CD8-positive, alpha-beta memory T cell (primary cell): ENCODE results near the gene TMEM88. TPM values are rescaled to one million over a fixed set of nuclear protein-coding genes. Genes with fewer than 3 reads are reported as not detected.

ENCODE experiments used
- CTCF ChIA-PET: fragments of 350-600 bp; sonication (Branson Sonifier 250); formaldehyde crosslinking; loops from one replicate; lab custom pipeline; 2021; ENCODE audit warnings: antibody characterized with exemption; lab: Charles Lee
- POLR2A ChIA-PET: fragments of 350-600 bp; sonication (Branson Sonifier 250); formaldehyde crosslinking; loops from one replicate; lab custom pipeline; 2021; ENCODE audit warnings: antibody characterized with exemption; lab: Charles Lee
- DNase-seq, 5 donors: peaks; one replicate each; pipeline versions ENCODE4 v3.0.0 to v3.0.0-alpha.2; 2020 to 2022; ENCODE audit warnings: mixed read lengths in 1 of 5
- H3K27ac ChIP-seq: one replicate; pipeline ENCODE4 v1.7.0; 2013; ENCODE audit warnings: low read depth, mild to moderate bottlenecking, low read length, moderate library complexity
- H3K27me3 ChIP-seq: 2 replicates; pipeline ENCODE4 v1.7.0; 2013; ENCODE audit warnings: low read length, mild to moderate bottlenecking; ENCODE audit not compliant: insufficient read depth, poor library complexity, severe bottlenecking
- H3K36me3 ChIP-seq: 2 replicates; pipeline ENCODE4 v1.7.0; 2013; ENCODE audit warnings: mild to moderate bottlenecking, low read length, moderate library complexity; ENCODE audit not compliant: insufficient read depth
- H3K4me1 ChIP-seq: 2 replicates; pipeline ENCODE4 v1.7.0; 2013; ENCODE audit warnings: mild to moderate bottlenecking, low read length, moderate library complexity; ENCODE audit not compliant: insufficient read depth
- H3K4me3 ChIP-seq: 2 replicates; pipeline ENCODE4 v1.7.0; 2013; ENCODE audit warnings: mild to moderate bottlenecking, low read length
- H3K9me3 ChIP-seq: 2 replicates; pipeline ENCODE4 v1.7.0; 2013; ENCODE audit warnings: mild to moderate bottlenecking, low read length
- H3K27ac Mint-ChIP-seq, 8 donors: one replicate each; pipeline ENCODE4 v1.8.0; 2020 to 2021; ENCODE audit warnings: mixed read lengths in 8 of 8, mild to moderate bottlenecking in 6 of 8, inconsistent platforms in 3 of 8, moderate library complexity in 3 of 8
- H3K27me3 Mint-ChIP-seq, 2 donors: one replicate each; pipeline ENCODE4 v1.8.0; 2020 to 2021; ENCODE audit warnings: mixed read lengths in 2 of 2, mild to moderate bottlenecking in 1 of 2, moderate library complexity in 1 of 2
- H3K36me3 Mint-ChIP-seq, 3 donors: one replicate each; pipeline ENCODE4 v1.8.0; 2020 to 2021; ENCODE audit warnings: mixed read lengths in 3 of 3, inconsistent platforms in 1 of 3, mild to moderate bottlenecking in 1 of 3
- H3K4me1 Mint-ChIP-seq, 3 donors: one replicate each; pipeline ENCODE4 v1.8.0; 2020 to 2021; ENCODE audit warnings: mixed read lengths in 3 of 3, inconsistent platforms in 1 of 3, mild to moderate bottlenecking in 1 of 3
- H3K4me3 Mint-ChIP-seq, 7 donors: one replicate each; pipeline ENCODE4 v1.8.0; 2020 to 2021; ENCODE audit warnings: mixed read lengths in 7 of 7, mild to moderate bottlenecking in 6 of 7, moderate library complexity in 4 of 7, inconsistent platforms in 2 of 7
- H3K9me3 Mint-ChIP-seq, 5 donors: one replicate each; pipeline ENCODE4 v1.8.0; 2020 to 2022; ENCODE audit warnings: mixed read lengths in 5 of 5, mild to moderate bottlenecking in 3 of 5, moderate library complexity in 2 of 5, inconsistent platforms in 1 of 5
- polyA plus RNA-seq: library from polyadenylated mRNA; unstranded; fragments of 300-500 nt; fragmentation: Illumina TruSeq; gene quantifications from one replicate; pipeline ENCODE4 v1.2.3, GENCODE V29; 2021
- total RNA-seq, 2 experiments: library from RNA; stranded (reverse); gene quantifications; one replicate each; pipeline ENCODE4 v1.2.3, GENCODE V29; 2021

TMEM88 gene
- total and polyA plus RNA-seq, 3 experiments from 2014 or later: 5.3 to 5.5 TPM; not detected in 1

DNA sequence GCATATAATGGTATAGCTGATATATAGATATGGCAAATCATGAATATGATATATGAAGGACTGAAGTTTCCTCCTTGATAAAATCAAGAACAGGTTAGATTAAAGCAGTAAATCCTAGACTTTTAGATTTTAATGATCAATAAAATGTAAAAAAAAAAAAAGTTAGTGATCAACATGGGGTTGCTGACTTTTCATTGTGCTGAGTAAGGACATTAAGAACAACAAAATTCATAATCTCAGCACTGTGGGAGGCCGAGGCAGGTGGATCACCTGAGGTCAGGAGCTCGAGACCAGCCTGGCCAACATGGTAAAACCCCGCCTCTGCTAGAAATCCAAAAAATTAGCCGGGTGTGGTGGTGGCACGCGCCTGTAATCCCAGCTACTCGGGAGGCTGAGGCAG is 23.4 kb downstream of the TMEM88 start:
- no peak overlapping the region for H3K27ac Mint-ChIP-seq
- DNase-seq: no peak
- H3K9me3 Mint-ChIP-seq: no peaks in the 10 kb centered on the region
- H3K4me1 Mint-ChIP-seq: peaks cover 9 to 15% (median 12%) of the 10 kb centered on the region in 3 donors
- H3K4me3 Mint-ChIP-seq: no peak overlapping the region
- H3K4me3 ChIP-seq: no peak overlapping the region
- peaks cover 0 to 27% (median 6%) of the 10 kb centered on the region in 3 donors for H3K36me3 Mint-ChIP-seq
- H3K27me3 Mint-ChIP-seq: no peaks in the 10 kb centered on the region
- H3K36me3 ChIP-seq: peaks cover 4% of the 10 kb centered on the region
- H3K9me3 ChIP-seq: no peaks in the 10 kb centered on the region
- H3K27ac ChIP-seq: no peak overlapping the region
- CTCF ChIA-PET: interaction anchor here (1.7 kb wide), 1 partner anchor 112 kb away, joined by 6 read pairs; no protein-coding TSS in a partner anchor
- POLR2A ChIA-PET: no interaction called here
- H3K4me1 ChIP-seq: peaks cover 36% of the 10 kb centered on the region
- H3K27me3 ChIP-seq: no peaks in the 10 kb centered on the region

DNA sequence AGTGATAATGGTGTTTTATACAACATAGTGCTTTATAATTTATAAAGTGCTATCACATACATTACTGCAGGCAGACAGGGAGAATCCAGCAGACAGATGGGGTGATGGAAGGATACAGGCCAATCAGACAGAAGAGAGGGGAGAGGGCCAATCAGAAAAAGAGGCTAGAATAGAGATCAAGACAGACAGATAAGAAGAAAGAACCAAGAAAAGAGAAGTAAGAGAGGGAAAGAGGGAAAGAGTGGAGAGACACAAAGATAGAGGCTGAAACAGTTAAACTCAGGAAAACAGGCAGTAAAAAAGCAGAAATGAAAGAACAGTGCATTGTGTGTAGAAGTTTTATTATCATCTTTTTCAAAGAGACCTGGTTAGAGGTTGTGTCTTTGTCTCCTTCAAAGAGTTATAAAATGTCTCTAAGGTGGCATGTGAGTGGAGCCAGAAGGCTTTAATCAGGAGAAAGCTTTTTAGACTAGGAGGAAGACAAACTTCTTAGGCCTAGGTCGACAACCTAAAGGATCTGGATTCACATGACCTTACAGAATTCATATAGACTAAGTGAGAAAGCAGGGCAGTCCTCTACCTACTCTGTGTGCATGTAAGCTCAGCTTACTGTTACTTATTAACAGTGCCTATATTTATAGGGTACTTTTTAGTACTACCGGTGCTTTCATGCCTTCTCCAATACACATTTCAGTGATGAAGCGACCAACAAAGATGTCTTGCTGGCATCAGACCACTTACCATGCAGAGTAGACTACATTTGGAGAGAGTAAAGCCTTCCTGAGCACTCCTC is 25.4 kb downstream of the TMEM88 start:
- POLR2A ChIA-PET: no interaction called here

DNA sequence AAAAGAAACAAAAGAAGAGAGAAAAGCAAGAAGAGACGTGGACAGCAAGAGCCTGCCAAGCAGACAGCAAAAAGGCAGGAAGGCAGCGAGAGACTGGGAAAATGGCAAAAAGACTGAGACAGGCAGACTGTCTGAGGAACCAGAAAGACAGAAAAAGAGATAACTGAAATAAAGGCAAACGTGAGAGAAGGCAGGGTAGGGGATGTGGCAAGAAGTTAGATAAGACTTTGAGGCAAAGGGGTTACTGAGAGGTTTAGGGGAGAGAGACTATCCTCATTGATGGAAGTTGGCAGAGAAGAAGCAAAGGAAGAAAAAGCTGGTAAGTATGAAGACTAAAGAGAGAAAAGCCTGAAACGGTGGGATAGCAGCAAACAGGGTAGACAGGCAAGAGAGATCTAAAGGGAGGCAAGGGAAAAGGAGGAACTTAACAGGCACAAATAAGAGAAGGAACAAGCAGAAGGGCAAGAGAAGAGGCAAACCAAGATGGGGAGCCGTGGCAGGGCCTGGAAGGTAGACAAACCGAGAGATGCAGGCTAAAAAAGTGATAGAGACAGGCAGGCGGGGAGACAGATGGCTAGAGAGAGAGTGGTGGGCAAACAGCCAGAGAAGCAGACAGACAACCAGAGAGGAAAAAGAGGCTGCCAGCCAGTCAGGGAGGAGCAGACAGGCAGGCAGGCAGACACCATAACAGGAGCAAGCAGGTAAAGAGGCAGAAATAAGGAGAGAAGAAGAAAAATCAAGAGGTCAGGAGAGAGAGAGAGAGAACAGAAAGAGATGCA is 26.6 kb downstream of the TMEM88 start:
- Mint-ChIP-seq H3K9me3 (peaks cover 0 to 2% (median 0%) of the 10 kb centered on the region in 5 donors), H3K4me1 (peaks cover 8 to 10% (median 8%) of the 10 kb centered on the region in 3 donors), H3K27me3 (peaks cover 0 to 3% of the 10 kb centered on the region in 2 donors), H3K27ac (no peak overlapping the region), H3K4me3 (no peak overlapping the region), H3K36me3 (peaks cover 0 to 16% (median 0%) of the 10 kb centered on the region in 3 donors)
- H3K27me3 ChIP-seq: no peaks in the 10 kb centered on the region
- no peaks in the 10 kb centered on the region for H3K9me3 ChIP-seq
- no peak overlapping the region for H3K27ac ChIP-seq
- DNase-seq: no peak
- H3K4me1 ChIP-seq: peaks cover 47% of the 10 kb centered on the region
- ChIA-PET POLR2A (no interaction called here), CTCF (no interaction called here)
- H3K4me3 ChIP-seq: no peak overlapping the region
- H3K36me3 ChIP-seq: peaks cover 4% of the 10 kb centered on the region

More for the DNA sequence above, 25.4 kb downstream of the TMEM88 start:
- H3K9me3 ChIP-seq: no peaks in the 10 kb centered on the region
- no peak overlapping the region for H3K27ac ChIP-seq
- Mint-ChIP-seq H3K27ac (no peak overlapping the region), H3K4me1 (peaks cover 7 to 17% (median 13%) of the 10 kb centered on the region in 3 donors), H3K9me3 (no peaks in the 10 kb centered on the region), H3K36me3 (peaks cover 0 to 14% (median 2%) of the 10 kb centered on the region in 3 donors), H3K27me3 (no peaks in the 10 kb centered on the region), H3K4me3 (no peak overlapping the region)
- peaks cover 45% of the 10 kb centered on the region for H3K4me1 ChIP-seq
- H3K36me3 ChIP-seq: peaks cover 4% of the 10 kb centered on the region
- DNase-seq: no peak
- H3K27me3 ChIP-seq: no peaks in the 10 kb centered on the region
- no peak overlapping the region for H3K4me3 ChIP-seq
- CTCF ChIA-PET: interaction anchor here (1.3 kb wide), 1 partner anchor 110 kb away, joined by 4 read pairs; no protein-coding TSS in a partner anchor

DNA sequence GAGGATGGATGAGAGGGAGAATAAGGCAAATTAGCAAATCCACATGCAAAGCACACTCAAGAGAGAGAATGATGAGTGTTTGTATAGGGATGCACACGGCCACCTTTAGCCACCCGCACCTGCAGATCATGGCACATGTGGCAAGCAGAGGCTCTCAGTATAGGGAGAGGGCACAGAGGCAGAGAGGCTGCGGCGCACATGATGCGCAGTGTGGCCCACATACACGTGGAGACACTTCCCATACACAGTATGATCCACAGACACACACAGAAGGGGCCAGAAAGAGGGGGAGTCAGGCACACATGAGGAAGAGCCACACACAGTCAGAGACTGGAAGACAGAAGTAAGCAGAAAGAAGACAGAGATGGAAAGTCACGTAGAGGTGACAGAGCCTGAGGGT is 27.2 kb downstream of the TMEM88 start:
- Histone ChIP-seq H3K4me3 (no peak overlapping the region), H3K27ac (no peak overlapping the region), H3K4me1 (peaks cover 53% of the 10 kb centered on the region), H3K9me3 (no peaks in the 10 kb centered on the region), H3K27me3 (no peaks in the 10 kb centered on the region), H3K36me3 (peaks cover 4% of the 10 kb centered on the region)
- peaks cover 0 to 2% (median 0%) of the 10 kb centered on the region in 5 donors for H3K9me3 Mint-ChIP-seq
- CTCF ChIA-PET: no interaction called here
- POLR2A ChIA-PET: no interaction called here
- peaks cover 0 to 3% of the 10 kb centered on the region in 2 donors for H3K27me3 Mint-ChIP-seq
- H3K4me3 Mint-ChIP-seq: no peak overlapping the region
- DNase-seq: no peak
- no peak overlapping the region for H3K27ac Mint-ChIP-seq
- H3K4me1 Mint-ChIP-seq: peaks cover 6 to 11% (median 7%) of the 10 kb centered on the region in 3 donors
- peaks cover 0 to 15% (median 0%) of the 10 kb centered on the region in 3 donors for H3K36me3 Mint-ChIP-seq

DNA sequence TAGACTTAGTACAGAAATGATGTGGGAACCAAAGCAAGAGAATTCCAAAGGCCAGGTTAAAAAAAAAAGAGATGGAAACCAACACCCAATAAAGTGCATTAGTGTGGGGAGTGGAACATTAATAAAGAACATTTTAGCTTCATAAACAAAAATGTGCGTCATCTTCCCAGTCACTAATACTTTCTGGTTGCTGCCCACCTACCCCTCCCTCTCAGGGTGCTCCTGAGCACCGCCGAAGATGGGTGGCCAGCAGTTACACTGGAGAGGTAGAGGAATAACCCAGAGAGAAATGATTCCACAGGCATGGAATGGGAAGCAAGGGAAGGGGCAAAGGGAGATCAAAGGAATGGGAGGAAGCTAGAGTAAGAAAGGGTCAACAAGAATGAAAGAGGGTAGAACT is 27.8 kb downstream of the TMEM88 start:
- no peak overlapping the region for H3K27ac ChIP-seq

DNA sequence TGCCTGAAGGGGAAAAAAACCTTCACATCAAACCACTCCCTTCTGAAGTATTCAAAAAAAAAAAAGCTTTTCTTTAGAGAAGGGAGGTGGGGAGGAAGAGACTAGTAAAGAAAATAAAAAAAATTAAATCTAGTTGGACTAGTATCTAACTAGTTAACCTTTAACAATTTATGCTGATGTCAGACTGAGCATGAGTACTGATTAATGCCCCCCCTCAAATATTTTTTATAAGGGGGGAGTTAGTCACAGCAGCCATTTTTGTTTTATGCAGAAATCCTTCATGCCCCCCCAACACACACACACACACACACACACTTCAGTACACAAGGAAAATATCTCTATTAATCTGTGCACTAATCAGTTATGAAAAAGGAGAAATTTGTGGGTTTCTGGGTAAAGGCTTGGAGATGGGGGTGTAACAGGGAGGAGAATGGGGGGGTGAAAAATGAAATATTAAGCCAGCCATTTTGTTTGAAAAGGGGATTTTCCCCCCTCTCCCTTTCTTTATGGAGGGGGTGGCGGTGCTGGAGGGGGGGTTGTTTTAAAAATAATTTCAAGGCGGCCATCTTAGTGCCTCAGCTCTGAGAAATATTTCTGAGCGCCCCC is 29.0 kb downstream of the TMEM88 start:
- Histone ChIP-seq H3K27me3 (no peaks in the 10 kb centered on the region), H3K27ac (no peak overlapping the region), H3K4me1 (peaks cover 62% of the 10 kb centered on the region), H3K9me3 (no peaks in the 10 kb centered on the region), H3K4me3 (peak overlapping the region; percentile 49), H3K36me3 (peaks cover 4% of the 10 kb centered on the region)
- Mint-ChIP-seq H3K27ac (peak overlapping the region in 6 of 8 donors; percentile 39 to 88 (median 80)), H3K27me3 (peaks cover 0 to 3% of the 10 kb centered on the region in 2 donors), H3K4me1 (peaks cover 4 to 11% (median 6%) of the 10 kb centered on the region in 3 donors), H3K9me3 (peaks cover 0 to 2% (median 0%) of the 10 kb centered on the region in 5 donors), H3K36me3 (peaks cover 0 to 12% (median 0%) of the 10 kb centered on the region in 3 donors), H3K4me3 (peak overlapping the region; percentile 67 to 88 (median 81))
- peak in 4 of 5 donors; percentile 16 to 57 (median 40) for DNase-seq
- CTCF ChIA-PET: interaction anchor here (0.6 to 1.3 kb wide), 3 partner anchors 21 to 52 kb away, joined by 3 to 4 read pairs (median 4); no protein-coding TSS in a partner anchor
- POLR2A ChIA-PET: interaction anchor here (0.9 to 1.9 kb wide), 3 partner anchors 12 to 27 kb away, joined by 3 to 7 read pairs (median 4); partner anchors contain the start of gene NAA38

More for the DNA sequence above, 27.8 kb downstream of the TMEM88 start:
- H3K4me3 Mint-ChIP-seq: no peak overlapping the region
- no peak overlapping the region for H3K4me3 ChIP-seq
- no peak for DNase-seq
- no peaks in the 10 kb centered on the region for H3K27me3 ChIP-seq
- peaks cover 4% of the 10 kb centered on the region for H3K36me3 ChIP-seq
- peaks cover 53% of the 10 kb centered on the region for H3K4me1 ChIP-seq
- POLR2A ChIA-PET: interaction anchor here (1.9 kb wide), 1 partner anchor 25 kb away, joined by 7 read pairs; the partner anchor contains the start of gene NAA38
- H3K4me1 Mint-ChIP-seq: peaks cover 4 to 11% (median 6%) of the 10 kb centered on the region in 3 donors
- H3K36me3 Mint-ChIP-seq: peaks cover 0 to 13% (median 0%) of the 10 kb centered on the region in 3 donors
- peaks cover 0 to 2% (median 0%) of the 10 kb centered on the region in 5 donors for H3K9me3 Mint-ChIP-seq
- H3K9me3 ChIP-seq: no peaks in the 10 kb centered on the region
- H3K27ac Mint-ChIP-seq: no peak overlapping the region
- CTCF ChIA-PET: interaction anchor here (0.8 to 1.3 kb wide), 3 partner anchors 19 to 51 kb away, joined by 3 to 4 read pairs (median 3); no protein-coding TSS in a partner anchor
- H3K27me3 Mint-ChIP-seq: peaks cover 0 to 3% of the 10 kb centered on the region in 2 donors
